H9 (cell line): ENCODE measurements around the gene IL10. TPM values are rescaled to one million over a fixed set of nuclear protein-coding genes. Genes with fewer than 3 reads are reported as not detected.

Experiments used
- DNase-seq: peaks from one replicate; pipeline ENCODE4 v3.0.0-alpha.2; 2017
- H2AFZ ChIP-seq: one replicate; pipeline ENCODE4 v1.6.1; 2013; ENCODE audit warnings: mild to moderate bottlenecking, low read length, control low read depth, moderate library complexity
- H2AK5ac ChIP-seq: 2 replicates; pipeline ENCODE4 v1.6.1; 2013; ENCODE audit warnings: low read length, control low read depth, mixed read lengths; ENCODE audit not compliant: insufficient read length
- H2BK120ac ChIP-seq: one replicate; pipeline ENCODE4 v1.6.1; 2013; ENCODE audit warnings: low read depth, mild to moderate bottlenecking, low read length, control low read depth, inconsistent platforms; ENCODE audit not compliant: poor library complexity, severe bottlenecking
- H2BK12ac ChIP-seq: 2 replicates; pipeline ENCODE4 v1.6.1; 2013; ENCODE audit warnings: low read length, control low read depth, mixed read lengths, low read depth; ENCODE audit not compliant: insufficient read length
- H2BK15ac ChIP-seq: 2 replicates; pipeline ENCODE4 v1.6.1; 2013; ENCODE audit warnings: low read depth, low read length, control low read depth
- H2BK20ac ChIP-seq: one replicate; pipeline ENCODE4 v1.6.1; 2013; ENCODE audit warnings: low read depth, mild to moderate bottlenecking, low read length, control low read depth, inconsistent platforms; ENCODE audit not compliant: poor library complexity, severe bottlenecking
- H2BK5ac ChIP-seq: 2 replicates; pipeline ENCODE4 v1.6.1; 2013; ENCODE audit warnings: low read length, control low read depth, mixed read lengths; ENCODE audit not compliant: insufficient read length
- H3K14ac ChIP-seq: 2 replicates; pipeline ENCODE4 v1.6.1; 2013; ENCODE audit warnings: low read length, control low read depth; ENCODE audit not compliant: insufficient read depth
- H3K18ac ChIP-seq: 2 replicates; pipeline ENCODE4 v1.6.1; 2013; ENCODE audit warnings: low read depth, mild to moderate bottlenecking, mixed read lengths, low read length, control low read depth; ENCODE audit not compliant: insufficient read length
- H3K23ac ChIP-seq: 2 replicates; pipeline ENCODE4 v1.6.1; 2013; ENCODE audit warnings: low read length, control low read depth, mixed read lengths, low read depth; ENCODE audit not compliant: insufficient read length
- H3K23me2 ChIP-seq: 2 replicates; pipeline ENCODE4 v1.6.1; 2013; ENCODE audit warnings: low read depth, mild to moderate bottlenecking, mixed read lengths, low read length, control low read depth; ENCODE audit not compliant: insufficient read length, poor library complexity, severe bottlenecking
- H3K27ac ChIP-seq: 2 replicates; pipeline ENCODE4 v1.5.1; 2013; ENCODE audit warnings: low read length, control low read depth, mixed read lengths, low read depth; ENCODE audit not compliant: insufficient read length
- H3K27me3 ChIP-seq: 2 replicates; pipeline ENCODE4 v1.6.1; 2013; ENCODE audit warnings: low read length, control low read depth, inconsistent platforms; ENCODE audit not compliant: insufficient read depth
- H3K4ac ChIP-seq: 2 replicates; pipeline ENCODE4 v1.6.1; 2013; ENCODE audit warnings: low read depth, mild to moderate bottlenecking, control low read depth, inconsistent platforms, low read length, moderate library complexity
- H3K4me1 ChIP-seq: 2 replicates; pipeline ENCODE4 v1.6.1; 2013; ENCODE audit warnings: low read length, control low read depth, inconsistent platforms; ENCODE audit not compliant: insufficient read depth
- H3K4me2 ChIP-seq: 2 replicates; pipeline ENCODE4 v1.6.1; 2013; ENCODE audit warnings: low read length, control low read depth, mixed read lengths; ENCODE audit not compliant: insufficient read length, insufficient read depth
- H3K56ac ChIP-seq: 2 replicates; pipeline ENCODE4 v1.6.1; 2013; ENCODE audit warnings: low read depth, mild to moderate bottlenecking, mixed read lengths, low read length, control low read depth; ENCODE audit not compliant: insufficient read length
- H3K79me1 ChIP-seq: 2 replicates; pipeline ENCODE4 v1.6.1; 2013; ENCODE audit warnings: low read depth, mild to moderate bottlenecking, moderate library complexity, low read length, control low read depth, inconsistent platforms; ENCODE audit not compliant: insufficient read depth, poor library complexity, severe bottlenecking
- H3K79me2 ChIP-seq: 2 replicates; pipeline ENCODE4 v1.6.1; 2013; ENCODE audit warnings: low read length, control low read depth, inconsistent platforms; ENCODE audit not compliant: insufficient read depth
- H3K9ac ChIP-seq: 2 replicates; pipeline ENCODE4 v1.6.1; 2013; ENCODE audit warnings: low read length, control low read depth, mixed read lengths; ENCODE audit not compliant: insufficient read length; ENCODE audit errors: extremely low read depth
- H3K9me3 ChIP-seq: one replicate; pipeline ENCODE4 v1.6.1; 2013; ENCODE audit warnings: low read depth, low read length, inconsistent platforms; ENCODE audit not compliant: control insufficient read depth
- H3T11ph ChIP-seq: one replicate; pipeline ENCODE4 v1.6.1; 2013; ENCODE audit warnings: mild to moderate bottlenecking, low read length, control low read depth, inconsistent platforms
- H4K20me1 ChIP-seq: one replicate; pipeline ENCODE4 v1.6.1; 2013; ENCODE audit not compliant: control insufficient read depth, insufficient read length, insufficient read depth
- H4K5ac ChIP-seq: 2 replicates; pipeline ENCODE4 v1.6.1; 2013; ENCODE audit warnings: low read depth, mild to moderate bottlenecking, mixed read lengths, low read length, control low read depth; ENCODE audit not compliant: insufficient read length
- H4K8ac ChIP-seq: replicated peaks from 2 replicates; pipeline ENCODE4 v1.6.1; 2013; ENCODE audit warnings: low read length, control low read depth, mixed read lengths, low read depth; ENCODE audit not compliant: insufficient read length
- H4K91ac ChIP-seq: 2 replicates; pipeline ENCODE4 v1.6.1; 2013; ENCODE audit warnings: low read depth, mild to moderate bottlenecking, moderate library complexity, mixed read lengths, low read length, control low read depth; ENCODE audit not compliant: insufficient read length
- H3K27ac Mint-ChIP-seq, 3 experiments: 2 replicates in 2 of 3; 3 replicates in 1 of 3; pipeline ENCODE4 v1.8.0; 2020 to 2021; ENCODE audit warnings: mixed read lengths in 3 of 3, mild to moderate bottlenecking in 1 of 3, moderate library complexity in 1 of 3
- H3K27me3 Mint-ChIP-seq: 2 replicates; pipeline ENCODE4 v1.8.0; 2021; ENCODE audit warnings: low read depth, mild to moderate bottlenecking, moderate library complexity, mixed read lengths
- H3K36me3 Mint-ChIP-seq, 3 experiments: 2 replicates in 2 of 3; 3 replicates in 1 of 3; pipeline ENCODE4 v1.8.0; 2020 to 2021; ENCODE audit warnings: low read depth in 3 of 3, mixed read lengths in 3 of 3; ENCODE audit not compliant: insufficient read depth in 1 of 3
- H3K4me1 Mint-ChIP-seq, 2 experiments: 2 replicates each; pipeline ENCODE4 v1.8.0; 2020; ENCODE audit warnings: mixed read lengths in 2 of 2
- H3K4me3 Mint-ChIP-seq, 2 experiments: 2 replicates in 1 of 2; 3 replicates in 1 of 2; pipeline ENCODE4 v1.8.0; 2020 to 2021; ENCODE audit warnings: mild to moderate bottlenecking in 2 of 2, mixed read lengths in 2 of 2, moderate library complexity in 1 of 2
- H3K9me3 Mint-ChIP-seq, 2 experiments: 2 replicates in 1 of 2; 3 replicates in 1 of 2; pipeline ENCODE4 v1.8.0; 2020; ENCODE audit warnings: mild to moderate bottlenecking in 2 of 2, mixed read lengths in 2 of 2, moderate library complexity in 1 of 2
- CTCF ChIP-seq: fragments of 200-600 bp; sonication (generic); conservative IDR thresholded peaks from 3 replicates; pipeline ENCODE4 v1.8.0; 2021; ENCODE audit warnings: antibody characterized with exemption, mild to moderate bottlenecking
- WGBS: extraction: QIAGEN DNeasy Blood & Tissue Kit; methylation state at CpG from one replicate; pipeline ENCODE4 v1.1.7; 2013; ENCODE audit warnings: missing lambda C conversion rate, low lambda C conversion rate, mixed read lengths; ENCODE audit not compliant: insufficient read length; ENCODE audit errors: extremely low coverage; 5-methylcytosine and 5-hydroxymethylcytosine counted together
- total RNA-seq: library from RNA; stranded (reverse); gene quantifications from 2 replicates; pipeline ENCODE4 v1.2.1, GENCODE V29; 2021

The IL10 gene
- total RNA-seq, 1 experiment from 2014 or later = not detected

DNA sequence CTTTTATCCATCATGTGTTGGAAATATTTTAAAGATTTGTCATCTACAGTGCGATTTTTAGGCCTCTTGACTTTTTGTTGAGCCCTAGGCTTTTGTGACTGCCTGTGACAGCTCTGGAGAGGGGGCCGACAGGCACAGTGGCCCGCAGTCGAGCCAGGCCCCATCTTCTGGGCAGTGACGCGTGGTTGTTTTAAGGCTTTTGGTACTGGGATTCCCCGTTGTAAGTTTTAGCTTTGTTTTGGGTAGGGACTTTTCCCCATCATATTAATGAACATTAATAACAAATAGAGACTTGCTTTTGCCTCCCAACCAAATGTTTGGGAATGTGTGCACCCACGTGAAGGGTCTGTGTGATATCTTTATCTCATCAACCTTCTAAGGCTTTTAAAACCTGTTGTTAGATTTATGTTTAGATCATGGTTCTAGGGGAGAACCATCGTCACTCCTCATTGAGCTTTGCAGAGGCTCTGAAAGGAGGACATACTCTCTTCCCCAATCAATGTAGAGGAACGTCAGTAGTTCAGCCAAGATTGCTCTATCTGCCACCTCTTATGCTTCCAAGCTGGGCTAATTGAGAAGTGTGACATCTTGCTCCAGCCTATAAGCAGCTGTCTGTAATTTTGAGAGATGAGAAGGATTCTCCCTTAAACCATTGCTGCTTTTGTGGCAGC lies 53.0 kb downstream of the IL10 start:
- Histone ChIP-seq H3T11ph (no peak overlapping the region), H3K79me1 (peaks cover 6% of the 10 kb centered on the region), H3K56ac (no peak overlapping the region), H3K14ac (no peak overlapping the region), H4K91ac (no peak overlapping the region), H2BK120ac (no peak overlapping the region), H2BK15ac (no peak overlapping the region), H2BK20ac (no peak overlapping the region), H4K8ac (no peak overlapping the region), H3K79me2 (no peaks in the 10 kb centered on the region), H3K4ac (no peak overlapping the region), H2AK5ac (no peak overlapping the region), H3K18ac (no peak overlapping the region), H4K5ac (no peak overlapping the region), H2AFZ (no peak overlapping the region), H3K9ac (no peak overlapping the region), H3K23me2 (no peaks in the 10 kb centered on the region), H3K27me3 (no peaks in the 10 kb centered on the region), H3K4me1 (peaks cover 2% of the 10 kb centered on the region; the same call in 1 of the 2 replicates), H3K9me3 (no peaks in the 10 kb centered on the region), H4K20me1 (no peaks in the 10 kb centered on the region), H2BK5ac (no peak overlapping the region), H3K23ac (no peak overlapping the region), H3K27ac (no peak overlapping the region), H2BK12ac (no peak overlapping the region), H3K4me2 (no peak overlapping the region)
- Mint-ChIP-seq H3K27me3 (no peaks in the 10 kb centered on the region), H3K27ac (no peak overlapping the region), H3K9me3 (no peaks in the 10 kb centered on the region), H3K4me1 (peaks cover 17% of the 10 kb centered on the region in 2 experiments), H3K4me3 (no peak overlapping the region), H3K36me3 (no peaks in the 10 kb centered on the region; a peak in 1 of 7 replicates)
- no peak for DNase-seq
- TF ChIP-seq CTCF = no peak
- WGBS = no CpG with 5 or more reads among the region's 10 CpGs
